Measurements from ENCODE around the gene POU2F2. TPM values are rescaled to one million over a fixed set of nuclear protein-coding genes. Genes with fewer than 3 reads are reported as not detected.

The POU2F2 gene
- total RNA-seq, 2 donors from 2014 or later: 1.8 to 2.6 TPM

- Mint-ChIP-seq H3K9me3 (no peaks in the 10 kb centered on the region), H3K36me3 (ENCODE audit: low read depth) (peaks cover 28% of the 10 kb centered on the region), H3K27ac (no peak overlapping the region), H3K27me3 (ENCODE audit: insufficient read depth) (no peaks in the 10 kb centered on the region), H3K4me3 (no peak overlapping the region), H3K4me1 (no peaks in the 10 kb centered on the region)
- Histone ChIP-seq H3K9me3 (ENCODE audit: control insufficient read depth, low read length) (no peaks in the 10 kb centered on the region), H3K9ac (ENCODE audit: extremely low read depth, low read length, poor library complexity, severe bottlenecking) (no peak overlapping the region), H3K27ac (ENCODE audit: low read depth, low read length) (no peak overlapping the region), H3K4me3 (ENCODE audit: low read length) (no peak overlapping the region), H3K27me3 (ENCODE audit: control insufficient read depth, insufficient read depth, low read length, poor library complexity, severe bottlenecking) (no peaks in the 10 kb centered on the region), H3K4me1 (ENCODE audit: control insufficient read depth, insufficient read depth, low read length) (no peaks in the 10 kb centered on the region), H3K36me3 (ENCODE audit: control insufficient read depth, insufficient read depth, low read length) (no peaks in the 10 kb centered on the region)
- WGBS, 2 experiments (ENCODE audit: insufficient coverage in 1 of 2, insufficient read length in 1 of 2): 93 to 97% methylated on average over 16 of the region's 16 CpGs
- TF ChIP-seq, protein P1, sequence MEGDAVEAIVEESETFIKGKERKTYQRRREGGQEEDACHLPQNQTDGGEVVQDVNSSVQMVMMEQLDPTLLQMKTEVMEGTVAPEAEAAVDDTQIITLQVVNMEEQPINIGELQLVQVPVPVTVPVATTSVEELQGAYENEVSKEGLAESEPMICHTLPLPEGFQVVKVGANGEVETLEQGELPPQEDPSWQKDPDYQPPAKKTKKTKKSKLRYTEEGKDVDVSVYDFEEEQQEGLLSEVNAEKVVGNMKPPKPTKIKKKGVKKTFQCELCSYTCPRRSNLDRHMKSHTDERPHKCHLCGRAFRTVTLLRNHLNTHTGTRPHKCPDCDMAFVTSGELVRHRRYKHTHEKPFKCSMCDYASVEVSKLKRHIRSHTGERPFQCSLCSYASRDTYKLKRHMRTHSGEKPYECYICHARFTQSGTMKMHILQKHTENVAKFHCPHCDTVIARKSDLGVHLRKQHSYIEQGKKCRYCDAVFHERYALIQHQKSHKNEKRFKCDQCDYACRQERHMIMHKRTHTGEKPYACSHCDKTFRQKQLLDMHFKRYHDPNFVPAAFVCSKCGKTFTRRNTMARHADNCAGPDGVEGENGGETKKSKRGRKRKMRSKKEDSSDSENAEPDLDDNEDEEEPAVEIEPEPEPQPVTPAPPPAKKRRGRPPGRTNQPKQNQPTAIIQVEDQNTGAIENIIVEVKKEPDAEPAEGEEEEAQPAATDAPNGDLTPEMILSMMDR (conservative IDR thresholded peaks at IDR 0.05): no peak
- DNase-seq: no peak
Observed at GRCh38 chr19:42062381-42062780, 69.9 kb downstream of the POU2F2 start.

GRCh38 chr19:42060117-42060516 lies 72.1 kb downstream of the POU2F2 start:
- Mint-ChIP-seq H3K4me1 (no peaks in the 10 kb centered on the region), H3K9me3 (no peaks in the 10 kb centered on the region), H3K27me3 (ENCODE audit: insufficient read depth) (no peaks in the 10 kb centered on the region), H3K36me3 (ENCODE audit: low read depth) (peaks cover 40% of the 10 kb centered on the region), H3K27ac (no peak overlapping the region), H3K4me3 (no peak overlapping the region)
- Histone ChIP-seq H3K36me3 (ENCODE audit: control insufficient read depth, insufficient read depth, low read length) (peaks cover 6% of the 10 kb centered on the region), H3K9me3 (ENCODE audit: control insufficient read depth, low read length) (no peaks in the 10 kb centered on the region), H3K27ac (ENCODE audit: low read depth, low read length) (no peak overlapping the region), H3K4me1 (ENCODE audit: control insufficient read depth, insufficient read depth, low read length) (no peaks in the 10 kb centered on the region), H3K9ac (ENCODE audit: extremely low read depth, low read length, poor library complexity, severe bottlenecking) (no peak overlapping the region), H3K27me3 (ENCODE audit: control insufficient read depth, insufficient read depth, low read length, poor library complexity, severe bottlenecking) (no peaks in the 10 kb centered on the region), H3K4me3 (ENCODE audit: low read length) (no peak overlapping the region)
- 94% methylated on average over 3 of the region's 3 CpGs; no CpG with 5 or more reads in 1 of the 2 experiments for WGBS, 2 experiments (ENCODE audit: insufficient coverage in 1 of 2, insufficient read length in 1 of 2)
- TF ChIP-seq, protein P1 (conservative IDR thresholded peaks at IDR 0.05): no peak
- DNase-seq: no peak

- no peak for DNase-seq
- H3K9ac ChIP-seq (ENCODE audit: extremely low read depth, low read length, poor library complexity, severe bottlenecking): no peak overlapping the region
- no peaks in the 10 kb centered on the region for H3K4me1 ChIP-seq (ENCODE audit: control insufficient read depth, insufficient read depth, low read length)
- H3K27me3 ChIP-seq (ENCODE audit: control insufficient read depth, insufficient read depth, low read length, poor library complexity, severe bottlenecking): no peaks in the 10 kb centered on the region
- no peaks in the 10 kb centered on the region for H3K27me3 Mint-ChIP-seq (ENCODE audit: insufficient read depth)
- WGBS, 2 experiments (ENCODE audit: insufficient coverage in 1 of 2, insufficient read length in 1 of 2): 93 to 98% methylated on average over 8 to 13 of the region's 13 CpGs
- H3K4me3 Mint-ChIP-seq: no peak overlapping the region
- no peak overlapping the region for H3K27ac ChIP-seq (ENCODE audit: low read depth, low read length)
- H3K36me3 Mint-ChIP-seq (ENCODE audit: low read depth): peaks cover 47% of the 10 kb centered on the region
- TF ChIP-seq, protein P1 (conservative IDR thresholded peaks at IDR 0.05): no peak
- H3K9me3 Mint-ChIP-seq: no peaks in the 10 kb centered on the region
- no peak overlapping the region for H3K4me3 ChIP-seq (ENCODE audit: low read length)
- H3K4me1 Mint-ChIP-seq: no peaks in the 10 kb centered on the region
- H3K27ac Mint-ChIP-seq: no peak overlapping the region
- H3K36me3 ChIP-seq (ENCODE audit: control insufficient read depth, insufficient read depth, low read length): peaks cover 6% of the 10 kb centered on the region
- no peaks in the 10 kb centered on the region for H3K9me3 ChIP-seq (ENCODE audit: control insufficient read depth, low read length)
Observed at GRCh38 chr19:42059196-42059595, 73.0 kb downstream of the POU2F2 start.

All from endodermal cell (in vitro differentiated cells).